ENCODE measurements around the gene CCNJL.

GRCh38 chr5:160312134-160312959, at the start of gene CCNJL:
- TF ChIP-seq CTCF (conservative IDR thresholded peaks at IDR 0.05) = no peak
- no peak for TF ChIP-seq EZH2 (IDR thresholded peaks at IDR 0.05; ENCODE audit: low read depth)

All from PC-9 (cell line).